SKM-1 (cell line): ENCODE measurements around the gene RARS1.

Experiments used
- DNase-seq: peaks from one replicate; lab custom pipeline; 2025; ENCODE audit not compliant: unreplicated experiment; lab: John Stamatoyannopoulos, UW

The RARS1 gene

DNA sequence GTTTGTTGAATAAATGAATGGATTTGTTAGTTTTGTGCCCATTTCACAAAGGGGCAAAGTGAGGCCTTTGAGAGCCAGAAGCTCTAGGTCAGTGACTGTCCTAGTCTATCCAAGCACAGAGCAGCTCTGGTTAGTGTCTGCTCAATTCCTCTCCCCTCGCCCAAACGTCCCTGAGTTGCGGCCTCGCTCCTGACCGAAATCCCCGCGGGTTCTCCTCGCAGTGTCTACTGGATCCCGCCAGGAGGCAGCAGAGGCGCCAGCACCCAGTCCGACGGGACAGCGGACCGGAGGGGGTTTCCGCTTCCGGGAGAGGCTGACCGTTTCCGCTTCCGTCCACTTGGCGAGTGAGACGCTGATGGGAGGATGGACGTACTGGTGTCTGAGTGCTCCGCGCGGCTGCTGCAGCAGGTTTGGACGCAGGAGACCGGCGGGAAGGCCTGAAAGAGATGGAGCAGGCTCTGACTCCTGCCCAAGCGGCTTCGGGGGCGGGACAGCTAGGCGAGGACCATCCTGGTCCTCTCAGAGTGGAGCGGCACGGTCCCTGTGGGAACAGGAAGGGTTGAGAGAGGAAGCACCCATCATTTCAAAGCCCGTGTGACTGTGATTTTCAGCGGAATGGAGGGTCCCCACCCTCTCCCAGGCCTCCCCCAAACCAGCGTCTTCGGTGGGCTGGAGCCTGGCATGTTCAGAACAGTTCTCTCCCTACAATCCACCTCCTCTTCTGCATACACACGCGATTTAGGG lies at the start of gene RARS1:
Gene RARS1 (plus strand): TSS at position 336 of the 744 bp plus-strand sequence. CDS start 28 bp downstream, at position 364.
- DNase-seq: peak; percentile 88

DNA sequence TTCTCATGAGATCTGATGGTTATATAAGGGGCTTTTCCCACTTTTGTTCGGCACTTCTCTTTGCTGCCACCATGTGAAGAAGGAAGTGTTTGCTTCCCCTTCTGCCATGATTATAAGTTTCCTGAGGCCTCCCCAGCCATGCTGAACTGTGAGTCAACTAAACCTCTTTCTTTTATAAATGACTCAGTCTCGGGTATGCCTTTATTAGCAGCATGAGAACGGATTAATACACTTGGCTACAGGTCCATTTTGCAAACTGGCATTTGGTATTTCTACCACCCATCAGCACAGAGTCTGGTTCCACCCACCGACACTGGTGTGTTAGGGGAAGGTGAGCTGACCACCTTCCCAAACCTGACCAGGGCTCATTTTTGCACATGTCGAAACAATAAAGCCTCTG lies 47.9 kb upstream of the RARS1 start:
- DNase-seq: no peak

DNA sequence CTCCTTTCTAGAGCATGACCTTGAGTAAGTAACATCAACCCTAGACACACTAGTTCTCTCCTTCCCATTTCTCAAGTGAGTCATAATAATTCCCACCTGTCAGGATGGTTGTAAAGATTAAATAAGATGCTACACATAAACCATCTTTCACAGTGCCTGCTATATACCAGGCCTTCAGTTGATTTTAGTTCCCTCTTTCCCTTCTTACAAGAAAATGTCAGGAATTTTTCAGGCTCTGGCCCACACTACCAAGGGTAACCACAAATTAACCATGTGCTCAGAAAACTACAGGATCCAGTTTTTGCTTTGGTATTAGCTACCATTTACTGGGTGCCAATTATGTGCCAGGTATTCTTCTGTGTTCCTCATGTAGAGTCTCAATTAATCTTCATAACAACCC lies 42.7 kb upstream of the RARS1 start:
- no peak for DNase-seq

DNA sequence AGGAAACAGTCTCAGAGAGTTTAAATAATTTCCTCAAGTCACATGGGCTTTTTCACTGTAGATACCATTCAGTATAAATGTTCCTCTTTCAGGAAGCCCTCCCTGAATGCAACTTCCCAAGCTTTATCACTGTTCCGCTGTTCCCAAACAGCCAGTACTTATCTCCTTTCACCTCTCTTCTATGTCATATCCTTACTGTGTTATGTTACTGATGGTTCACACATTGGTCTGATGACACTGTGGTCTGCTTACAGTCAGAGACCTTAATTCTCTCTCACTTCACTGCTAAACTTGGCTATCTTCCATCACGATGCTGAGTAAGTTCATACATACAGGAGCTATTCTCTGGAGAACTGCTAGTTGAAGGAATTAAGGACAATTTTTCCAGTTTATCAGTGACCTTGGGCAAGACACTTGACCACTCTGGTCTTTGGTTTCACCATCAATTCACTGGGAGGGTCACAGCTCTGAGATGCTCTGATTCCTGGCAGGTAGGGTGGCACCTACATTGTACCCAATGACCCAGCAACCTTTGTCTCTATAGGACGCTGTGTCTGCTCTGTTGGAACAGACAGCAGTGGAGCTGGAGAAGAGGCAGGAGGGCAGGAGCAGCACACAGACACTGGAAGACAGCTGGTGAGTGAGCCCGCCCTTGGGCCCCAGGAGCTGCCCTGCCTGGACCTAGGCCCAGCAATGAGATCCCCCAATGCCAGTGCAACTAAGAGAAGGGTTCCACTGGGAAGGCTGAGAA lies 42.1 kb upstream of the RARS1 start:
- no peak for DNase-seq

DNA sequence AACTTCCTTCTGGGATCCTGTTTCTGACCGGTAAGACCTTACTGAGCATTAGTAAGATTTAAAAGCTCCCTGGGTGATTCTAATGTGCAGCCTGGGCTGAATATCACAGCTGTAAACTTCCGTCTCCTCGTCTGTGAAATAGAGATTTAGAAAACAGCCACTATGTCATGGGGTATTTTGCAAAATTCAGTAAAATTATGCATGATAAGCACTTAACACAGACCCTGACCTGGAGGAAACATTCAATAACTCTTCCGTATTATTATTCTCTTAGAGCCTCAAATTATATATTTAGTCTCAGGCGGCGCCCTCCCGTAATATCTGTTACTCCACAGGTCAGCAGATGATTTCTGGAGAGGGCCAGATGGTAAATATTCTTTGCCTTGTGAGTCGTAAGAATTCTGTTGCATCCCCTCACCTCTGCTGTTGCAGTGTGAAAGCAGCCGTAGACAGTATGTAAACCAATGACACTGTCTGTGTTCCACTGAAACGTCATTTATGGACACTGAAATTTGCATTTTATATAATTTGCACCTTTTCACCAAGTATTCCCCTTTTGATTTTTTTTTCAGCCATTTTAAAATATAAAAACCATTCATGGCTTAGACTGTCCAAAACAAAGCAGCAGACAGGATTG lies 39.2 kb upstream of the RARS1 start:
- no peak for DNase-seq

DNA sequence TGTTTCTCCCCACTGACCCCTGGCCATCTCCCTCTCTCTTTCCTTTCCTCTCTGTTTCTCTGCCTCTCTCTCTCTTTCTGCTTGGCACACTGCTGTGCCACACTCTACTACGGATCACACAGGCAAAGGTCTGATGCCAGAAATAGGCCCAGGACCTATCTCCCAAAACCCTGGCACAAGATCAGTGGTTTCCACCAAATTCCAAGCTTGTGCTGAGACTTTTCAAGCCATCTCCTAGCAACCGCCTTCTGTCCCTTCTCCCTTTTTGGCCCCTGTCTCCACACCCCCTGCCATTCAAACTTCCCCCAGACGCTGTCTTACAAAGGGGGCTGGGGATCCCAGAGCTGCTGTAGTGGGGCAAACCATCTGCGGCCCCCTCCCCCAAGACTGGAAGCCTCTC lies 38.5 kb upstream of the RARS1 start:
- no peak for DNase-seq

DNA sequence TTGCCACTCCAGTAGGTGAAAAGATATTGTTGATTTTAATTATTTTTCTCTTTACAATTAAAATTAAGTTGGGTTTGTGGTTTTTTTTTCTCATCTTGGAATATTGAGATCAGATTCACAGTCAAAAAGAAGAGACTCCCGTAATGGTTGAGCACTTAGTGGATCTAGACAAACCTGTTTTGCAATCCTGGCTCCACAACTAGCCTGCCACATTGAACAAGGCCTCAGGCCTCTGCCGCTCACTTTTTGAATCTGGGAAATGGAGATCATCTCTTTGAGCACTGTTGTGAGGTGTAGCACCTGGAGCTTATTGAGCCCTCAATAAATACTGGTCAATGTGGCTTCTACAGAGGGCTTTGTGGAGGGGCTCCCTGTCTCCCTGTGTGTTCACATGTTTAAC lies 37.1 kb upstream of the RARS1 start:
- no peak for DNase-seq

DNA sequence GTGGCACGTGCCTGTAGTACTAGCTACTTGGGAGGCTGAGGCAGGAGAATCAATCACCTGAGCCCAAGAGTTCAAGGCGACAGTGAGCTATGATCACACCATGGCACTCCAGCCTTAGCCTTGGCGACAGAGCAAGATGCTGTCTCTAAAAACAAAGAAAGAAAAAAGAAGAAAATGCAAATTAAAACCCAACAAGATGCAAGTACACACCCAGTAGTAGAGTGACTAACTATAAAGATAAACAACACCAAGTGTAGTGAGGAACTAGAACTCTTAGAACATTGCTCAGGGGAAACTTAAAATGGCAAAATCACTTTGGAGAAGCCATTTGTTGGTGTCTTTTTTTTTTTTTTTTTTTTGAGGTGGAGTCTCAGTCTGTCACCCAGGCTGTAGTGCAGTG lies 34.7 kb upstream of the RARS1 start:
- DNase-seq: no peak

DNA sequence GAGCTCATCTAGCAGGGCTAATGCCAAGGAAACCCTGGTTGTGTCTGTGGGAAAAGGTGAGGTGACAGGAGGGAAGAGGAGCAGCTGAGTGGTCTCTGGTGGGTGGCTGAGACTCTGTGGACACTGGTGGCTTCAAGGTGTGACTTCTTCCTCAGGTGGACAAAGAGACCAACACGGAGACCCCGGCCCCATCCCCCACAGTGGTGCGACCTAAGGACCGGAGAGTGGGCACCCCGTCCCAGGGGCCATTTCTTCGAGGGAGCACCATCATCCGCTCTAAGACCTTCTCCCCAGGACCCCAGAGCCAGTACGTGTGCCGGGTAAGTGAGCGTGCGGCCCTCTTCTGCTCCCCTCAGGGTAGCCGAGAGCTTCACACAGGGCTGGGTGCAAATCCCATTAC lies 31.1 kb upstream of the RARS1 start:
- no peak for DNase-seq

DNA sequence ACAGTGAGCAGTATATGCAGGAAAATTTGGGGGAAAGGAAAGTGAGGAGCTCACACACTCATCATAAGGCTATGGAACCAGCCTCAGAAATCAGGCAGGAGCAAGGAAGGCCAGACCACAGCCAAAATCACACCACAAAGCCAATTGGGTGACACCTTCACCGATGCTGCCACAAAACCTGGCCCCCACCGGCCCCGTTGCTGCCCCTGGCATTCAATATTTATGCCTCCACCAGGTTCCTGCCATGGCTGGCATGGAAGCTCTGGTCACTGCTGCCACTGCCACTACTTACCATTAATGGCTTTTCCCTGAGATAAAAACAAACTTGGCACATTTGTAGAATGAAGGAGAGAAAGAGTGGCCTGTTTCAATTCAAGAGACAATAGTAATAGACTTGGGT lies 28.7 kb upstream of the RARS1 start:
- no peak for DNase-seq

DNA sequence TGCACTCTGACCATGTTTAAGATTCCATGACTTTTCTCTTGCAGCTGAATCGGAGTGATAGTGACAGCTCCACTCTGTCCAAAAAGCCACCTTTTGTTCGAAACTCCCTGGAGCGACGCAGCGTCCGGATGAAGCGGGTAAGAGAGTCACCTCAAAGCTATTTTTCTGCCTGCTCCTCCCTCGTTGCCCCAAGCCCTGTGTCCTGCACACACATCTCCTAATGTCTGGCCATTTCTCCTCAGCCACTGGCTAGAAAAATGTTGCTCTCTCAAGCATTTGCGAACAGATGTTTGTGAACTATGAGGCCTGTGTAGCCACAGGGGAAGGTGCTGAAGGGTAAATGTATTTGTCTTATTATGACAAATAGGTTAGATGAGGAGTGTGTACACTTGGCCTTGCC lies 25.7 kb upstream of the RARS1 start:
- no peak for DNase-seq

DNA sequence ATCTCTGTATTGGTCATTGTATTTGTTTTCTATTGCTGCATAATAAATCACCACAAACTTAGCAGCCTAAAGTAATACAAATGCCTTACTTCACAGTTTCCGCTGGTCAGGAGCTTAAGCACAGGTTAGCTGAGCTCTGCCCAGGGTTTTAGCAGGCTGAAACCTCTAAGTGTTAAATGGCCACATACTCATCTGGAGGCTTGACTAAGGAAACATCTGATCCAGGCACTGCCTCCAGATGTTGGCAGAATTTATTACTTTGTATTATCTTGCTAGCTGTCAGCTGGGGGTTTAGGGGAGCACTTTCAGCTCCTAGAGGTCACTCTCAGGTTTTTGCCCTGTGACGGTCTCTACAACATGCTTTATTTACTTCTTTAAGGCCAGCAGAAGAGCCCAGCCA lies 23.2 kb upstream of the RARS1 start:
- no peak for DNase-seq

DNA sequence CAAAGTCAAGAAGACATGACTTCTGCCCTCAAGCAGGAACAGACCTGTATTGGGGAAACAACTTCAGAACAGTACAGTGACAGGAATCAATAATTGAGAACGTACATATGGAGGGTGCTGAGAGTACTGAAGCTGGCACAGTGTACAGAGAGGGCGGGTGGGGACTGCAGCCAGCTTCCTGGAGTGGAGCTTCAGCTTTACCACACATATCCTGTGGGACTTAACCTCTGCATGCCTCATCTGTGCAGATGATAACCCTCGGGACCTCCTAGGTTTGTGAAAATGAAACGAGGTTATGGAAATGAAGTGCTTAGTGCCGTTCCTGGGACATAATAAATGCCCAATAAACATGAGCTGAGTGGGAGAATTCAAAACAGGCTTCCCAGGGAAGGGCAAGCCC lies 22.1 kb upstream of the RARS1 start:
- no peak for DNase-seq

DNA sequence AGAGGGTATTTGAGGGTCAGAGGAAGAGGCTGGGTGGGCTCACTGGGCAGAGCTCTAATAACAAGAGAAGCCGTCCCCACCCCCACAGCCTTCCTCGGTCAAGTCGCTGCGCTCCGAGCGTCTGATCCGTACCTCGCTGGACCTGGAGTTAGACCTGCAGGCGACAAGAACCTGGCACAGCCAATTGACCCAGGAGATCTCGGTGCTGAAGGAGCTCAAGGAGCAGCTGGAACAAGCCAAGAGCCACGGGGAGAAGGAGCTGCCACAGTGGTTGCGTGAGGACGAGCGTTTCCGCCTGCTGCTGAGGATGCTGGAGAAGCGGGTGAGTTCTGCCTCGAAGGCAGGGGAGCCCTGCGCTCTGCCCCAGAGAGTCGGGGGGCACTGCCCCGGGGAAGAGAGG lies 21.6 kb upstream of the RARS1 start:
- DNase-seq: no peak

DNA sequence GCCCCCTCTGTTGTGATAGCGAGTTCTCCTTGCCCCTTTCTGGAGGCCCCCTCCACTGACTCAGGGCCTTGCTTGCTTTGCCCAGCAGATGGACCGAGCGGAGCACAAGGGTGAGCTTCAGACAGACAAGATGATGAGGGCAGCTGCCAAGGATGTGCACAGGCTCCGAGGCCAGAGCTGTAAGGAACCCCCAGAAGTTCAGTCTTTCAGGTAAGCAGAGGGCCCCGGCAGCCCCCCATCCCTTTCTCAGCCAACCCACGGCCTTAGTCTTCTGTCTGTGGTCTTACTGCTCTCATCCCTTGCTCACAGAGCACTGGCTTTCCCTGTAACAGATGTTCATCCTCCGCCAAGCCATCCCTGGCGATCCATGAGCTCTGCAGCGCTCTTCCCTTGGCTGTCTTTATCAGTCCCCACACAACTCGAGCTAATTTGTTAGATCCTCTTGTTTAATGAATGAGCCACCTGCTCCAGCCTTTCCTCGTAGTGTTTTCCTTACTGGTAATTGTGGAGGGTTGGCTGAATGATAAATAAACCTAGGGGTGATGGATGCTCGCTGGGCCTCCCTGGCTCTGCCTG lies 18.4 kb upstream of the RARS1 start:
- no peak for DNase-seq

DNA sequence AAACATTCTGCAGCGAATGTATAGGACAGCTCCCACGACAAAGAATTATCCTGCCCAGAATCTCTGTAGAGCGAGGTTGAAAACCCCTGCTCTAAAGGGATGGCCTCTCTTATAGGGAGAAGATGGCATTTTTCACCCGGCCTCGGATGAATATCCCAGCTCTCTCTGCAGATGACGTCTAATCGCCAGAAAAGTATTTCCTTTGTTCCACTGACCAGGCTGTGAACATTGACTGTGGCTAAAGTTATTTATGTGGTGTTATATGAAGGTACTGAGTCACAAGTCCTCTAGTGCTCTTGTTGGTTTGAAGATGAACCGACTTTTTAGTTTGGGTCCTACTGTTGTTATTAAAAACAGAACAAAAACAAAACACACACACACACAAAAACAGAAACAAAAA lies 17.4 kb upstream of the RARS1 start:
- DNase-seq: no peak

DNA sequence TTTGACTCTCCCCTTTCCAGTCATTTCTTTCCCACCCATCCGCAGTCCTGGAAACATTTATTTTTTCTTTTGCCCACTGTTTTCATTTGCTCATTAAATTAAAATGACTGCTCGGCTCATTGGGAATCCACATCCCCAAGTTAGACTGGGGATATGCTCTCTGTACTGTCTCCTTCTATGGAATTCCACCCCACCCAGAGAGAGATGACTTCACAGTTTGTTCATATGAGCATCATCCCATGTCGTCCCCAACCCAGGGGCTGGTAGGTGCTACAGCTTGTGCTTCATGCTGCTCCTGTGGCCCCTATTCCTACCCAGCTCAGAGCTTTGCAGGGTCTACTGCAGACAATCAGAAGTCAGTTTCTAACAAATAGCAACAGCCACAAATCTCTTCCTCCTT lies 16.5 kb upstream of the RARS1 start:
- DNase-seq: no peak

DNA sequence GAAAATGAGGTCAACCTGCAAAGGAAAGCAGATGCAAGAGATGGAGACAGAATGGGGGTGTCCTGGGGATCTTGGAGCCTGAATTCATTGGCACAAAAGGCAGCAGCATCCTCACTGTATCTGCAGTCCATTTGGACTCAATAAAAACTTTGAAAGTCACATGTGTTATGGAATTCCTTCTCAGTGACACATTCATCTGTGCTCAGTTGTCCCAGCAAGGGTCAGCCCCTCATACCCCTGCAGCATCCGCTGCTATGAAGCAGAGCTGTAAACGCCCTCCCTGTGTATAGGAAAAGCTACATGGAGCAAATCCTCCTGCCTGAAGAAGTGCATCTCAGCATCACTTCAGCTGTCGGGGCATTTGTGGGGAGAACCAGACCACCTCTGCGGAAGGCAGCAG lies 14.5 kb upstream of the RARS1 start:
- DNase-seq: no peak

DNA sequence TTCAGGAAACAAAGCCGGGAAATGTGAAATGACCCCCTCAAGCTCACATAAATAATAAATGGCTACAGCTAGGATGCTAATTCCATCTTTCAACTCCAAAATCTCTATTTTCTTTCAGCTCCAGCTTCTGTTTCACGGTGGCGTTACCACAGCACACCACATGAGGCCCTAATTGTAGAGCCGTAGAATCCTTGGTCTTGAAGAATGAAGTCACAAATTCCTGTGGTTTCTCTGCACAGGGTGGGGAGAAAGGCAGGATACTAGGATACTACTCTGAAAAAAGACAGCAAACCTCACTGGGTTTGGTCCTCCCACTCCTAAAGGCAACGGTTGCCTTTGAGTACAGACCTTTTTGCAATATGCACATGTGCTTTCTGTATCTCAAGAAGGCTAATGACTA lies 13.9 kb upstream of the RARS1 start:
- DNase-seq: no peak

DNA sequence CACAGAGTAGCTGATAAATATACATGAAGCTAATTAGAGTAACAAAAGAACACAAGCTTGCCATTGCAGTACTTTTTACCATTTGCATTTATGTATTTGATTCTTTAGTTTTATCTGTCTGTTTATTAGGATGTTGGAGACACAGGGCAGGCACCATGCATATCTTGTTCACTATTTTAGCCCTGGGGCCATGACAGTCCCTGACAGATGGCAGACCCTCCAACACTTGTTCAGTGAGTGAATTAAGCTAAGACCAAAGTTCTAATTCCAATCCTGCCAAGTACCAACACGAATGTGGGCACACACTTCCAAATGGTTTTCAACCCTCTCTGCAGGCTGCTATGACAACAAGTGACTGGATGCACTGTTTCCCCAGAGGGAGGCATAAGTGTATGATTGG lies 12.0 kb upstream of the RARS1 start:
- no peak for DNase-seq

DNA sequence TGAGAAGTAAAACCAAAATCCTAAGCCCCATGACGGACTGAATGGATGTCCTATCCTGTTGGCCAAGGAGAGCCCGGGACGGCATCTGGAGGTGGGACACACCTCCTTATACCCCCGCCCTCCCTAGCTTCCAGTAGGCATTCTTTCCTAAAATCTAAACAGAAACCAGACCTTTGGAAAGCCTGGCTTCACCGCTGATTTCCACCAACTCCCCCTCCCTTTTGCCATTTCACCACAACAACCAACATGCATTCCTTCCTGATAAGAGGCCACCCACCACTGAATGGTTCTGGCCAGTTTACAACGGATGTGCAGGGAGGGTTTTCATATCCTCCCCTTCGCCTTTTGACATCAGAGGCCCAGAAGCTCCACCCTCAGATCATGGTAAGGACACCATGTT lies 9.2 kb upstream of the RARS1 start:
- no peak for DNase-seq

DNA sequence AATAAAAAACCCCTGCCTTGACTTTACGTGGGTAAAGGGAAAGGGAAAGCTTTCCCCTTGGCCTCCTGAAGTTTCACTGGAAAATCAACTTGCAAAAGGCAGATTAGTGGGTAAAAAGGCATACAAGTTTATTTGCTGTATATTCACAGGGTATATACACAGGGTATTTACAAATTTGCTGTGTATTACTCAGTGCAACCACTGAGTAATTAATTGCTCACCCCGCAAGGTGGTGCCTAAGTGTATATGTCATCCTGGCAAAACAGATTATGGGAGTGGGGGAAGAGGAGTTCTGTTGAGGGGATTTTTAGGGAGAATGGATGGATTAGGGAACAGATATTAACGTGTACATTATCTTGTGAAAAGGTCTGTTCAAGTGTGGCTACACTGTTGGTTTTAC lies 7.1 kb upstream of the RARS1 start:
- DNase-seq: no peak
